HG03196 (cell line): ENCODE results near the gene BCORL1.

Experiments used
- ATAC-seq: cut with Tn5 transposase; IDR thresholded peaks from one replicate; pipeline ENCODE4 v1.9.1; 2021; ENCODE audit not compliant: unreplicated experiment

Gene BCORL1

GRCh38 chrX:129961180-129962083 is 21.0 kb upstream of the BCORL1 start:
- peak; percentile 91 for ATAC-seq

- no peak for ATAC-seq
These were observed 18.7 kb upstream of the BCORL1 start for GRCh38 chrX:129963729-129964128.

GRCh38 chrX:129965166-129965565 is 17.3 kb upstream of the BCORL1 start:
- no peak for ATAC-seq

GRCh38 chrX:129968968-129969367 is 13.5 kb upstream of the BCORL1 start:
- ATAC-seq, result no peak

- ATAC-seq, result no peak
These were observed 6.0 kb upstream of the BCORL1 start for GRCh38 chrX:129976441-129976840.

GRCh38 chrX:129979207-129979920 is 3.1 kb upstream of the BCORL1 start:
- ATAC-seq, result no peak

- no peak for ATAC-seq
These were observed 2.4 kb upstream of the BCORL1 start for GRCh38 chrX:129980001-129980401.

DNA sequence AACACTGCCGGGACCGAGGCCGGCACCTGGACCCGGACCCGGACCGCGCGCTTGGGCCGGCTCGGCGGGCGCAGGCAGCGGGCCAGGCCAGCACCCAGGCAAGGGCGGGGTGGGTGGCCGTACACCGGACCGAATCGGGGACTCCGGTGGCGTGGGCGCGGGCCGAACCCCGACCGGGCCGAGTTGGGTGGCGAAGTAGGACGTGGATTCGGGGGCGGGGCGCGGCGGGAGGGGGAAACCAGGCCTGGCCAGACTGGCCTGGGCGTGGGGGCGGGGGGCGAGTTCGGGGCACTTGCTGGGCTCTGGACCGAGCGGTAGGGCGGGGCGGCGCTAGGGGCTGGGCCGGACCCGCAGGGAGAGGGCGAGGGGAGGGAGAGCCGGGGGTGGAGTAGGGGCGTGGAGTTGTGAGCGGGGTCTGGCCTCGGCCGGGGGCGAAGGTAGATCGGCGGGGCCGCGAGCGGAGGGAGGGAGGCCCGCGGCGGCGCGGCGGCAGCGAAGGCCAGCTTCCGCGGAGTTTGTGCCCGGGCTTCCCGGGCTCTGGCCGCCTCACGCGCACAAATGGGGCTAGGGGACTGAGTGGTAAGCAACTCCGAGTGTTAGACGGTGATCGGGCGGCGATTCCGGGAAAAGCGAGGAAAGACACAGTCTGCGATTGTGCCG is 1.8 kb upstream of the BCORL1 start:
- ATAC-seq, result no peak

DNA sequence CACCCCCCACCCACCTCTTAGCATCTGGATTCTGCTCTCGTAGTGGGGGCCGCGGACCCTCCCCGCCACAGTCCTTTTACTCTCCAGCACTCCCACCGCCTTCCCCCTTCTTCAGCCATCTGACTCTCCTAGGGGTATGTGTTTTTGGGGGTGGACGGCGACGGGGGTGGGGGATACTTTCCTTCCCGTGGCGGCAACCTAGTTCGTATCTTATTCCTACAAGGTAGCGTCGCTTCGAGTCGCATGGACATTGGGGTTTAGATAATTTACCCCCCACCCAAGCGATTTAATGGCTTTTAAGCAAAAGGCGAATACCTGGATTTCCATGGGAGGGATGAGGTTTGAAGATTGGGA is 1.3 kb upstream of the BCORL1 start:
- ATAC-seq, result no peak

DNA sequence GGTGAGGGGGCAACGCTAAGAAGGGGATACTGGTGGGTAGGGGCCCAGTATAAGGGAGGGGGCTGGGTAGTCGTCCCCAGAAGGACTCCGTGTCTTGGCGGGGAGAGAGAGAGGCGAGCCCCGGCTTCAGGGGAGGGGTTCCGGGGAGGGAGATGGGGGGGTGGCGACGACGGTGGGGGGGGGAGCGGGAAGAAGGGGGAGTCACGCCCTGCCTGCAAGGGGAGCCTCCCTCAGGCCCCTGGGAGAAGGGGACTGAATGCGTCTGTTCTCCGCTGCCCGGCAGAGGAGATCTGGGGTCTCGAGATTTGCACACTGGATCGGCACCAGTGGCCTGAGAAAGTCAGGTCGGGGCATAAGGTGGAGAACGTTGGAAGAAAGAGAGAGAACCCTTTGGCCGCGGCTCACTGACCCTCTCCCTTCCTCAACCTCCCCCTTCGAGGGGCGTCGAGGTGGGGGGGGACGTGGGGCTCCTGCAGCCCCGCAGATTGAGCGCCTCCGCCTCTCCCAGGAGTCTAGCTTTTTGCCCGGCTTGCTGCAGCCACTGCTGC is 609 bp upstream of the BCORL1 start:
- no peak for ATAC-seq

DNA sequence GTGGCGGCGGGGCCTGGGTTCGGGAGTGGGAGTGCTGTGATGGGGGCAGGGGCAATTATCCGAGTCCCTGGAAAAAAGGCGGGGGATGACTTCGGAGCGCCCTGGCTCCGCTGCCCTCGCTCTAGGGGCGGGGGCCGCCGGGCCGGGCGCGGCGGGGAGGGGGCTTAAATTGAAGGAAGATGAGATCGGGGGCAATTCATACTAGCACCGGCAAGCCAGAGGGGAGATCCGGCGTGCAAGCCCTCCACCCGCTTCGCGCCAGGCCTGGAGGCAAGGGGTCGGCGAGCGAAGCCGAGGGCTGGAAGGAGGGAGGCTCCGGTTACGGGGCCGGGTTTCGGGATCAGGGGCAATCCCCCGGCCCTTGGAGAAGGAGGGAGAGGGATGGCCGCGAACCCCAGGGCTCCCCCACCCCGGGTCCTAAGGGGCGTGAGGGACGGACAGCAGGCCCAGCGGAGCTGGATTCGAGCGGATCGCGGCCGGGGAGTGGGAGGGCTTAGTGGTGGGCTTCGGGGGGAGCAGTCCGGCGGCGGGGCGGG is 1.2 kb downstream of the BCORL1 start:
- no peak for ATAC-seq

DNA sequence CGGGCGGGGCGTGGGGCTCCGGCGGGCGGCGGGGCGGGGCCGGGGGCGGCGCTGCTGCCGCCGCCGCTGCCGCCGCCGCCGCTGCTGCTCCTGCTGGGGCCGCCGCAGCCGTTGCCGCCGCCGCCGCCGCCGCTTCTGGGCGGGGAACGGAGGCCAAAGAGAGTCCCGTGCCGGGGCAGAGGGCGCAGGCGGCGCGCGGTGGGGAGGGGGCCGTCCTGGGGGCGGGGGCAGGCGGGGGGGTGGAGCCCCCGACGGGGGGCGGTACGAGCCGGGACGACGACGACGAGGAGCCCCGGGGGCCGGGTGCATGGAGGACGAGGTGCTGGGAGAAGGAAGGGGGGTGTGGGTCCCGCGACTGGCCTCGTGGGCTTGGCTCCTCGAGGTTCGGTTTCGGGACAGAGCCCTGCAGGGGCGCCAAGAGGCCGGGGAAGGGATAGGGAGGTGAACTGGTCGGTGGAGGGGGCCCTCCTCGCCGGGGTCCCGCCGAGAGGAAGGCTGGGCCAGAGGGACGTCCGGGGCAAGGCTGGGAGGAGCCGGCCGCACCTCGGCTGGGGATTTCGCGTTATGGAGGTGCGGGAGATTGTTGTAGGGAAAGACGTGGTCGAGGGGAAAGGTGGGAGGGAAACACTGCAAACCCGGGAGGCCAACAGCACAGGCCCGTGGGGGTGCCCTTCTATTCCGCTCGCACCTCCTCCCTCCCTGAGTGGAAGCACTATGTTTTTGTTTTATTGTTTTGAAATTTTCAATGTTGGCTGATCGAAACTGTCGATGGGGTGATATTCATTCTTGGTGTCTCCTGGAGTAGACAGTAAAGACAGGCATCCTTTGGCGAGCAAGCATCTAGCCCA is 1.9 kb downstream of the BCORL1 start:
- no peak for ATAC-seq

GRCh38 chrX:129987871-129988270 is 5.4 kb downstream of the BCORL1 start:
- no peak for ATAC-seq

DNA sequence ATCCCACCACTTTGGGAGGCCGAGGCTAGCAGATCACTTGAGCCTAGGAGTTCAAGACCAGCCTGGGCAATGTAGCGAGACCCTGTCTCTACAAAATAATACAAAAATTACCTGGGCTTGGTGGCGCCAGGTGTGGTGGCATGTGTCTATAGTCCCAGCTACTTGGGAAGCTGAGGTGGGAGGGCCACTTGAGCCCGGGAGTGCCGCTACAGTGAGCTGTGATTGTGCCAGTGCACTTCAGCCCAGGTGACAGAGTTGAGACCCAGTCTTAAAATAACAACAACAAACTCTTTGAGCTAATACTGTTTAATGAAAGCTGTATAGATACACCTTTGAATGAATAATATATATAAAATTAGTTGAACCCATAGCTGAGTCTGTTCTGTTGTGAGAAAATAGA is 9.7 kb downstream of the BCORL1 start:
- ATAC-seq, result no peak

GRCh38 chrX:129996120-129996519 is 13.7 kb downstream of the BCORL1 start:
- ATAC-seq, result no peak

DNA sequence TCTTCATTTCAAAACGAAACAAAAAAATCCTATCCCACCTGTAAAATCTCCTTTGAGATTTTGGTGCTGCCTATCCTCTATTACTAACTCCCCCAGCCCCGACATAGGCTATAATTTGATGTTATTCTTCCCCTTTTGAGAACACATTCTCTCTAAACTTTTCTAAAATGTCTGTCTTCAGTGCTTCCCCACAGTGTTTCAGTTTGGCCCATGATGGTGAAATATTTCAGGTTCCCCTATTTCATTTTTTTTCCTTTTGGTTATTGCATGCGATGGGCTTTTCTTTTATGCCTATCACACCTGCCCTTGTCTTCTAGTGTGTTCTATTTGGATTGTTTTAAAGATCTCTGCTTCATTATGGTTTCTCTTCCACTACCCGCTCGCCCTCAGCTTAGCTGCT is 14.7 kb downstream of the BCORL1 start:
- ATAC-seq, result no peak

DNA sequence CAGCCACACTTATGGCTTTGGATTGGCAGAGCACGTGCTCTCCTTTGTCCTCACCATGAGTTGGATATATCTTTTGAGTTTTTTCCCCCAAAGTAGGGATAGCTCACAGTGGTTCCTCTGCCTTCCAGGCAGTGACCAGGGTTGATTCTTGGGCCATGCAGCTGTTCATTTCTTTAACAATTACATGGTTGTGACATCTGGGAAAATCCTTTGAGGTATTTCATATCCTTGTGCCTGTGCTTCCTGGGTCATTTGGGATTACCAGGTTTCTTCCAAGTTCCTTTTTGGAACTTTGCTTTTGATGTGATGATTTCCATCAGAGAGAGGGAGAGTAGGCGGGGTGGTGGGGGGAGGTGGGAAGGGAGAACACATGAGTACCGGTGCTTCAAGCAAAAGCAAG is 15.6 kb downstream of the BCORL1 start:
- ATAC-seq, result no peak

DNA sequence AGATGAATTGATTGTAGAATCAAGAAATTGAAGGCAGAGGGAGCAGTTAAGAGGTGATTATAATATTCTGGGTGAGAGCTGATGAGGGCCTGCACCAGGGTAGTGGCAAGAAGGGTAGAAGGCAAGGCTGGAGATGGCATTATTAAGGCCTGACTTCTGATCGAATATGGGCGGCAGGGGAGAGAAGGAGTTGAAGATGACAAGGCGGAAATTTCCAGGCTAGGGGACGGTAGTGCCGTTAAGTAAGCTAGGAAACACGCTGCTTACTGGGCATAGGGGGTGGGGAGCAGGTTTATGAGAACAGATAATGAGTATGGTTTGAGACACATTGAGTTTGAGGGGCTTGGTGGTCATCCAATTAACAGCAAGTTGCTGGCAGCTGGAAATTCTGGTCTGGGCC is 19.5 kb downstream of the BCORL1 start:
- no peak for ATAC-seq

- no peak for ATAC-seq
These were observed 20.1 kb downstream of the BCORL1 start for GRCh38 chrX:130002541-130002940.

- no peak for ATAC-seq
These were observed 22.8 kb downstream of the BCORL1 start for GRCh38 chrX:130005089-130005807.
